Measurements from ENCODE around the gene MTHFD2.
"Not testable (repeated sequence)": the region's sequence is repeated elsewhere in the genome, so short reads cannot be mapped to it uniquely, and the experiment has no call there.

Gene MTHFD2

GRCh38 chr2:74183878-74184277 lies 14.5 kb upstream of the MTHFD2 start:
- TF ChIP-seq CTCF (IDR thresholded peaks at IDR 0.05) = no peak
- no peak for TF ChIP-seq ZFX (IDR thresholded peaks at IDR 0.05; ENCODE audit: borderline replicate concordance)
- H3K27ac ChIP-seq = no peak overlapping the region

GRCh38 chr2:74186038-74186437 lies 12.4 kb upstream of the MTHFD2 start:
- H3K27ac ChIP-seq = no peak overlapping the region
- TF ChIP-seq CTCF (IDR thresholded peaks at IDR 0.05) (no peak), ZFX (IDR thresholded peaks at IDR 0.05; ENCODE audit: borderline replicate concordance) (no peak)

- not testable (repeated sequence) for H3K27ac ChIP-seq
Observed at GRCh38 chr2:74186706-74187105, 11.7 kb upstream of the MTHFD2 start.

- TF ChIP-seq ZFX (IDR thresholded peaks at IDR 0.05; ENCODE audit: borderline replicate concordance) (no peak), CTCF (IDR thresholded peaks at IDR 0.05) (no peak)
- H3K27ac ChIP-seq = no peak overlapping the region
Observed at GRCh38 chr2:74188018-74188601, 10.3 kb upstream of the MTHFD2 start.

- no peak for TF ChIP-seq ZFX (IDR thresholded peaks at IDR 0.05; ENCODE audit: borderline replicate concordance)
- TF ChIP-seq CTCF (IDR thresholded peaks at IDR 0.05) = no peak
- no peak overlapping the region for H3K27ac ChIP-seq
Observed at GRCh38 chr2:74188696-74189095, 9.7 kb upstream of the MTHFD2 start.

- H3K27ac ChIP-seq = no peak overlapping the region
- no peak for TF ChIP-seq CTCF (IDR thresholded peaks at IDR 0.05)
- no peak for TF ChIP-seq ZFX (IDR thresholded peaks at IDR 0.05; ENCODE audit: borderline replicate concordance)
Observed at GRCh38 chr2:74191596-74192380, 6.6 kb upstream of the MTHFD2 start.

GRCh38 chr2:74194799-74195198 lies 3.6 kb upstream of the MTHFD2 start:
- H3K27ac ChIP-seq = no peak overlapping the region
- TF ChIP-seq ZFX (IDR thresholded peaks at IDR 0.05; ENCODE audit: borderline replicate concordance) (no peak), CTCF (IDR thresholded peaks at IDR 0.05) (no peak)
